SHP77 treated with DMSO at 0.1 percent for 48 hours (cell line): ENCODE measurements around the gene WASF3.

Source experiments
- DNase-seq: peaks from one replicate; lab custom pipeline; 2025; lab: John Stamatoyannopoulos, UW

Gene WASF3, protein sequence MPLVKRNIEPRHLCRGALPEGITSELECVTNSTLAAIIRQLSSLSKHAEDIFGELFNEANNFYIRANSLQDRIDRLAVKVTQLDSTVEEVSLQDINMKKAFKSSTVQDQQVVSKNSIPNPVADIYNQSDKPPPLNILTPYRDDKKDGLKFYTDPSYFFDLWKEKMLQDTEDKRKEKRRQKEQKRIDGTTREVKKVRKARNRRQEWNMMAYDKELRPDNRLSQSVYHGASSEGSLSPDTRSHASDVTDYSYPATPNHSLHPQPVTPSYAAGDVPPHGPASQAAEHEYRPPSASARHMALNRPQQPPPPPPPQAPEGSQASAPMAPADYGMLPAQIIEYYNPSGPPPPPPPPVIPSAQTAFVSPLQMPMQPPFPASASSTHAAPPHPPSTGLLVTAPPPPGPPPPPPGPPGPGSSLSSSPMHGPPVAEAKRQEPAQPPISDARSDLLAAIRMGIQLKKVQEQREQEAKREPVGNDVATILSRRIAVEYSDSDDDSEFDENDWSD

DNA sequence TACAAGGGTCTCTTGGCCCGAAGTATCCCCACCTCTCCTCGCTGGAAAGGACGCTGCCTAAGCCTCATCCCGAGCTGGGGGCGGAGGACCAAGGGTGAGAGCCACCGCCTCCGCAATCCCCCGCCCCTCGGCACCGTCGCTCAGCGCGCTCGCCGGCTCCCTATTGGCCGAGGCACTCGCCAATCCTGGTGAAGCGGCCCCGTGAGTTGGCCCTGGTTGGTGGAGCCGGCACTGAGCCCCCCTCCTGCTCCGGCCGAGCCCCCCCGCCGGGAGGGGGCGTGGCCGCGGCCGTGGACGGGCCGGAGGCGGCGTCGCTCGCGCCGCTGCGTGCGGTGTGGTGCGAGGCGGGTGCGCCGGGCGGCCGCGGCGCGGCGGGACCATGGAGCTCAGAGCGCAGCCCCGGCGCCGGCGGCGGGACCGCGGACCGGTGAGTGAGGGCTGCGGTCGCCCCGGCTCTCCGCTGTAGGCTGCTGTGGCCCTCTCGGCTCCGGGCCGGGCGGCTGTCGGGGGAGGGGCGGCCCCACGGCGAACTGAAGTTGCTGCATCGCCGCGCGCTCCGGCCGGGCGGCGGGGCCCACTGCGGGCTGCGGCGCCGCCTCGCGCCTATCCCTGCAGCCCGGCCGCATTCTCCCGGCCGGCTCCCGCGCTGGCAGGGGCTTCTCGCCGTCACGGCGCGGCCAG, at the start of gene WASF3:
Gene WASF3, plus strand, starts transcription at position 291 of the 681 bp plus-strand sequence. CDS start 84,588 bp downstream, outside the sequence.
- DNase-seq = no peak

DNA sequence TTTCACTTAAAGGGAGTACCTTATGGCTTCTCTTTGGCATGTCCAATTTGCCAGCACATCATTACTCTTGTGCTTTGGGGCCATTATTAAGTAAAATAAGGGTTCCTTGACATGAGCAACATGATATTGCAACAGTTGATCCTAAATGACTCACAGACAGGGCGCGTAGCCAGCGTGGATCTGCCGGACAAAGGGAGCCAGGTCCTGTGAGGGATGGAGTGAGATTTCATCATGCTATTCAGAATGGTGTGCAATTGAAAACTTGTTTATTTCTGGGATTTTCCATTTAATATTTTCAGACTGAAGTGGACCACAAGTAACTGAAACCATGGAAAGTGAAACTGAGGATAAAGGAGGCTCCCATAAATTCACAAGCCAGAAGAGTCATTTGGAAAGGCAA, 48.6 kb upstream of the WASF3 start:
- no peak for DNase-seq

DNA sequence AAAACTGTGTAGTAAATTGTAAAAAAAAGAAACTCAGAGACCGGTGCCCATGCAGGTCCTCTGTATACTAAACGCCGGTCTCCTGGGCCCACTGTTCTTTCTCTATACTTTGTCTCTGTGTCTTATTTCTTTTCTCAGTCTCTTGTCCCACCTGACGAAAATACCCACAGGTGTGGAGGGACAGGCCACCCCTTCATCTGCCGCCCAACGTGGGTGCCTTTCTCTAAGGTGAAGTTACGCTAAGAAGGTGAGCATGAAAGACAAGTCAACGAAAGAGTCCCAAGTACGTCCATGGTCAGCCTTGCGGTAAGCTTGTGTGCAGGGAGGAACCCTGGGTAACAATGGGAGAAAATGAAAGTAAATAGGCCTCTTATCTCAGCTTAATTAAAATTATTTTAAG, 48.0 kb upstream of the WASF3 start:
- DNase-seq = no peak

DNA sequence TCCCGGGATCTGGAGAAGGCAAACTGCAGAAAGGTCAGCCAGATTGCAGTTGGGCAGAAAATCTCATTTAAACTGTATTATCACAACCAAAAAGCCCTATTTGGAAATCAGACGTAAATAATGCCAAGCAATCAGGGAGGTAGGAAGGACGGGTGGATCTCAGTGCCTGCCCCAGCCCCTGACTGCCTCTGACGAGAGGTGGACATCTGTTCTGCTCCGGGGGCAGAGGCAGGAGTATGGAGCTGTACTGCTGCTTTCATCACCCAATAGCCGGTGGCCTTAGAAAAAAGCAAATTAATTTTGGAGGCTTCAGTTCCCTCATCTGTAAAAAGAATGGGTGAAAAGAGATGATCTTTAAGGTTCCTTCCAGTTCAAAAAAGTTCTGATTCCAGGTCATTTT, 43.6 kb upstream of the WASF3 start:
- DNase-seq = no peak

DNA sequence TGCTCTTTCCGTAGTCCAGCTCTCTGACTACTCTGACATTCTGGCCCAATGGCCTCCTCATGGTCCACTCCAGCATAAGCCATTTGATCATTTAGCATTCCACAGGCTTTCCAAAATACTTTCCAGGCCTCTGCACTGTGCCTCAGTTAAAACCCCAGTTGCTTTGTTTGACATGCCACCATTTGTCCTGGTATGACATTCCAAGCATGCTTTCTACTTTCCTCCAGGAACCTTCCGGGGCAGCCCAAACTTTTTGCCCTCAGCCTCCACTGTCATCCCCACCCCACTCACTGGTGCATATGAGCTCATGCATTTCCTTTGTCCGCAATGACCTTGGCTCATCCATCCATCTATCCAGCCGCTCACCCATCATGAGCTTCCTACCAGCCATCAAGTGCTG, 41.8 kb upstream of the WASF3 start:
- DNase-seq = no peak

DNA sequence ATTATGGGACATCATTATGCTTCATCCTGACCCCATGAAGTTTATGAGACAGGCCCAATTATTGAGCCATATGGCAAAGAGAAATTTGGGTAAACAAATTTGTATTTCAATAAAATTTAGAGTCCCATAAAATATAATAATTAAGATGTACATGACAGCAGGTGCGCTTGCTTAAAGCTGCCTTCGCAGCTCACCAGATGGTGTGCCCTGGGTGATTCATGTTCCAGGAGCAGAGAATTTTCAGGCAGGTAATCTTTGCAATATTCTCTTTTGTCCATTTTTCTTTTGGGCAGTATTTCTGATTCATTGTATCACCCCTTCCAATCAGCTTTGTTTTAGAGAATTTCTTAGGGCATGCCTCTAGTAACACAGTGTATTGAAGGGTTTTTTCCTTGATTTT, 39.5 kb upstream of the WASF3 start:
- DNase-seq = no peak

DNA sequence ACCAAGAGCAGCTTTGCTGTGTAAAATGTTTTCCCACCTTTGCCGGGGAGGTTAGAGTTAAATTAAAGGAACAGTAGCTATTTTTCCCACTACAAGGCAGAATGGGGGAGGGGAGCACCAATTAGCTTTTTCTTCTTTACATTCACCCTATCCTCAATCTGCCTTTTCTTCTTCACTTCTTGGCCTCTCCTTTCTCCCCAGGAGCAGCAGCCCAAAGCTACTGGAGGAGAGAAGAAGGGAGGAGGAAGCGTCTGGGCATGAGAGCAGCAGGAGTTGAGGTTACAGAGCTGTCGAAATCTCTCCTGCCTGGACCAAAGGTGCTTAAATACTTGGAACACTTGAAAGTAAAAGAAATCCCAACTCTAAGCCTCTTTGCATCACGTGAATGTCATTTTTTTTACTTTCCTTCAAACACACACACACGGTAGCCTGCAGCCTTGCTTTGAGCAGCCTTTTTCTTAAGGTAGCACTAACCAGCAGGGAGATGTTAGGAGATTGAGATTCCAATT, 39.0 kb upstream of the WASF3 start:
- no peak for DNase-seq

DNA sequence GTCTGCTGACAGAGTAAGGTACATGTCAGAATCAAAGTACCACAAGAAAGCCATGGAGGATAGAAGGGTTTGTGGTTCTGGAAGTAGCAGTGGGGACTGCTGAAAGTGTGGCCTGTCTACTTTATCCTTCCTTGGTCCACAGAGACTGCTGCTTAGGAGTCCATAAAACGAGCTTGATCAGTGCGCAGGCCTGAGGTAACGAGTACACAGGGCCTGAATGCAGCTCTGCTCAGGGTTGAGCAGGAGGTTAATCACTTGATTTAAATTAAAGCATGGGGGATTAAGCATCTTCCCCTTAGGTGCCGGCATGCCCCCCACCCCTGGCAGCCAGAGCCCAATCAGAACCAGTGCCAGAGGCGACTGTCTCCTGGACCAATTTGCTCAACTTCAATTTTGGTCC, 34.9 kb upstream of the WASF3 start:
- DNase-seq = no peak

DNA sequence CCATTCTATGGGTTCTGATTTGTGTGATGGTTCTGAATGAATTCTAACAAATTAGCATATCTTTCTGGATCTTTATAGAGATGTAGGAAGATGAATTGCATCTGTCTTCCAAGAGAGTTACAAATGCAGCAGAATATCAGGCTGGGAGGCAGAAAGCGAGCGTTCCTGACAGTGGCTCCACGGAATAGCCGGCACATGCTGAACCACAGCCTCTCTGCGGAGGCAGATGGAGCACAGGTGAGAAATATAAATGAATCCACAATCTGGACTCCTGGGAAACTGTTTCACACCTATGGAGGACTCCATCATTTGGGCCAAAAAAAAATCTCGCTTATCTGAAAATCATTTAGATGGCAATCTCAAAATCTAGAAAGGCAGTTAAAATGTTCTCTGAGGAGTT, 34.5 kb upstream of the WASF3 start:
- DNase-seq = no peak

DNA sequence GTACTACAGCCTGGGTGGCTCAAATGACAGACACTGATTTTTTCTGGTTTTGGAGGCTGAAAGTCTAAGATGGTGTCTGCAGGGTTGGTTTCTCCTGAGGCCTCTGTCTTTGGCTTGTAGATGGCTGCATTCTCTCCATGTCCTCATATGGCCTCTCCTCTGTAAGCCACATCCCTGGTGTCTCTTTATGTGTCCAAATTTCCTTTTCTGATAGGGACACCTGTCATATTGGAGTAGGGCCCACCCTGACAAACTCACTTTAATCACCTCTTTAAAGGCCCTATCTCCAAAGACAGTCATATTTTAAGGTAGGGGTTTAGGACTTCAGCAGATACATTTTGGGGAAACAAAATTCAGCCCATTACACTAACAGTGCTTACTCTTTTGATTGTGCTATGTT, 32.0 kb upstream of the WASF3 start:
- DNase-seq = no peak

DNA sequence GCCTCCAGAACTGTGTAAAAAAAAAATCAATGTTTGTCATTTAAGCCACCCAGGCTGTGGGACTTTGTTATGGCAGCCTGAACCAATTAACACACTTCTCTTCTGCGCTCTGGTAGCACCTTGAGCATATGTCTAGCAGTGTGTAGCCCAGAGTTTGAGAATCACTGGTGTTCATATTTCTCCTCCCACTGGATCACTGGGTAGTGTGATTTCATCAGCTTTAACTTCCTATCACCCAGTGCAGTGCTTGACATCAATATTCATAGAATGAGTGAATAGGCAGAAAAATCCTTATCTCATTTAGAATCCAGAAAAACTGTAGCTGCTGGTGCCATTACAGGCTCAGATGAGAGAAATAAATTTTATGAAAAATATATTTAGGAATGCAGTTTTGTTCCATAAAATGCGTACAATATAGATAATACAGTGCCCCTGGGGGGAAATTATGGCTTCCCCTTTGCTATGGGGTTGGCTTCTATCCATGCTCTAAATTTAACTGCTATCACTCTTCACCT, 30.7 kb upstream of the WASF3 start:
- no peak for DNase-seq

DNA sequence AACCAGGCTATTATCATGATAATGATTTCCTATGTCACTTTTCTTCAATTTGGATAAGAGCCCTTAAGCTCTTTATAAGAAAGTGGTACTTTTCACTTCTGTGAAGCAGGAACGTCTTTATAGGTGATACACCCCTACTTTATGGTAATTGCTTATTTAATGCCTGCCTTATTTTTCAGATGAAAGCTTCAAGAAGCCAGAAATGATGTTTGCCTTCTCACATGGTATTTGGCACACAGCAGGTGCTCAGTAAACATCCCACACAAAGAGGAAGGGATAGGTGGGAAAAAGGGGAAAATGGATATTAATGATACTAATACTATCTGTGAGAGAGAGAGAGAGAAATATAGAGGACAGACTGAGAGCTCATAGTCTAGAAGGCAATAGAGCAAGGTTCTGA, 29.0 kb upstream of the WASF3 start:
- no peak for DNase-seq

DNA sequence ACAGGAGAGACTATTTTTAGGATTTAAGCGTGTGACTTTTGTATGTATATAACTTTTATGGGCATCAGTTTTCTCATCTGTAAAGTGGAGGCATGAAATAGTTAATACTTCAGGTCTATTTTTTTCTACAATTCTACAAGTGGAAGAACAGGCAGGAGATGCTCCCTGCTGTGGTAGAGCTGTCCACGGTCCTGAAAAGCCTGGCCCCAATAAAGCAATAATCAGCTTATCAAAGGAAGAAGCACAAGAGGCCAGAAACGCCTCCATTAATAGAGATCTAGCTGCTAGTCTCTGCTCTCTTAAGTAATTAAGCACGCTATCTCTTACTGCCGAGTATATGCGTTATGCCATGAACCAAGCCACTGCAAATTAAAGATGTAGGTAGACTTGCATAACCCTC, 28.0 kb upstream of the WASF3 start:
- DNase-seq = no peak

DNA sequence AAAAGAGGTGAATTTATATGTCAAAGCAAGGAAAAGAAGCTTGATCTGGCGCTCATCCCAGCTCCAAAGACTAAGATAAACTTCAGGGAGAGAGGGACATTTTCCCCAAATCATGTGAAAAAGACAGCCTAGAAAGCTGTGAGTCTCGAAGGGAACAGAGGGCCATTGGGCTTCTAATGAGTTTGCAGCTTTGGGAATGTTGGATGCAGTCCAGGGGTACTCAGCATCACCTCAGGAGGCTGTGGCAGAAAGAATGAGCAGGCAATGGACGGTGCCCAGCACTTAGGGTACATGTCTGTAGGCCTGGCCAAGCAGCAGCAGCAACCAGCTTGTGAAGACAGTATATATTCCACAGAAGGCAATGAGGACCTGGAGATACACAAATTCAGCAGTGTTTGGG, 25.7 kb upstream of the WASF3 start:
- no peak for DNase-seq

DNA sequence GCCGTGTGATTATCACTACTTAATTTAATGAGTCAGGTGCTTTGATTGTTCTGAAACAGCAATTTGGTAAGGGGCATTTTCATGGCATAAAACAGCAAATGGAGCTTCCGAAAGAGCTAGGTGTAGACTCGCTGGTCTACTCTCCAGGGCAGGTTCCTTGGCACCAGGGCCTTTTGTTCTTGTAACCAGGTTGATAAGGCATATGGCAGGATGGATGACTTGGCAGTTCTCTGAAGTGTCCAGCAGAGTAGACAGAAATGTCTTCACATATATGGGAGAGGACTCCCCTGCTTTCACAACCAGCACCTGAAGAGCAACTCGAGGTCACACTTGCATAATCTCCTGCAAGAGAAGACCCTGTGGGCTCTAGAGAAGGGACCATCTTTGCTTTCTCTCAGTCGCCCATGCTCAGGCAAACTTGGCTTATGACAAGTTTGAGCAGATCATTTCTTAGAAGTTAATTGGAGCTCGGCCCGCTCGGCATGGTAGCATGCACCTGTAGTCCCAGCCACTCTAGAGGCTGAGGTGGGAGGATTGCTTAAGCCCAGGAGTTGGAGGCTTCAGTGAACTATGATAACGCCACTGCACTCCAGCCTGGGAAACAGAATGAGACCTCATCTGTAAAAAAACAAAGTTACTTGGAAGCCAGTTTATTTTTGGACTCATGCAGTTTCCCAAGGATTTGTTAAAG, 23.3 kb upstream of the WASF3 start:
- DNase-seq = no peak

DNA sequence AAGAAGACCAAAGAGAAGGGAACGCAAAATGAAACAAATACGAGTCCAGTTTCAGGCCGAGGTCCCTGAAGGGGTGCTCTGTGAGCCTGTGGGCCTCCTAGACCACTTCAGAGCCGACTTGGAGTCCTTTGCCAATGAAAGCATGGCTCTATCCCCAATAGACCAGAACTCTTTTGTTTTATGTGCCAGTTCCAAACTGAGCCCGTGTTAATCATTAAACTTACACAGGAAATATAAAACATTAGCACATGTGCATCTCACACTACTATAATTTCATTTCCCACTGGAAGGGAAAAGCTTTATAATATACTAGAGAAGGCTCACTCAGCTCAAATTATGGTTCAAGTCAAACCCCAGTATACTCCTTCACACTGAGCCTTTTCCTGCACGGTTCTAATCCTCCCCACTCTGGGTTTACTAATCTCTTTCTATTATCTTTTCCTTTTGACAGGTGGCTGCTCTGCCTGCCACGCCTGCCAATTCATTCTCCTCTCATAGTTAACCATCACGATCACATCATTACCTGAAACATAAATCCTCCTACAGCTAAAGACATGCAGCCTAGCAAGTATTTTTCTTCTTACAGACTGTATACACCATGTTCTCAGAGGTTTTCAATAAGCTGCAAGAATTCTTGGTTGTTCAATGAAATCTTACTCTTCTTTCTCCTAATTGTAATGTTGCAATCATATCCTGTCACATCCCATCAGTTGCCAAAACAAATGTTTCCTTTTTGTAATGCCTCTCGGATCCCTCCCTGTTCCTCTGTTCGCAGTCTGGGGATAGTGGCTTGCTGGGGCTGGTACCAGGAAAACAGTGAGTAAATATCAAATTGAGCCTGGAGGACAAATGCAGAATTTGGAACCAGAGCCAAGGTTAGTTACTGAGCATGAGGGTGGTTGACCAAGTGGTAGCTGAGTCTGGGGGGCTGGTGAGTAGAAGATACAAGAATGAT, 18.8 kb upstream of the WASF3 start:
- DNase-seq = no peak

DNA sequence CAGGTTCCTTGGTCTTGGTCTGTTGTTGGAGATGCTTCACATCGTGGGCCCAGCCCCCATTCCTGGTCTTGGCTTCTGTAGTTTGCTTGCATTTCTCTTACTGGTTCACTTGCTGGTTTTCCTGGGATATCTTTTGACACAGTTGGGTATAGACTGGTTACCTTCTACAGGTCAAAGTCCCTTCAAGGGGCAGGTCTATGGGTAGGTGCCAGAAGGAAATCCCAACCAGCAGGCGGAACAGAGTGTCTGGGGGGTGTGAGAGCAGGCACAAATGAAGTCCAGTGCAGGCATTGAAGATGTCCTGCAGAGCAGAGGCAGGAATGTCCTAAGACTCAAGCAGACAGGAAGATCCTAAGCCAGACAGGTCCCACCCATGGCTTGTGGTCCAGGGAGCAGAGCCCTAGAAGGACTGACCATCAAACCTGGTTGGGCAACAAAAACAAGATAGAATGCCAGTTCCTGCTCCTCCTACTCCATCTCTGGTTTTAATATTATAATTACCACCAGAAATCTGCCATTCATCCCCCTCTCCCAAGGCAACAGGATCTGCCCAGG, 17.7 kb upstream of the WASF3 start:
- no peak for DNase-seq

DNA sequence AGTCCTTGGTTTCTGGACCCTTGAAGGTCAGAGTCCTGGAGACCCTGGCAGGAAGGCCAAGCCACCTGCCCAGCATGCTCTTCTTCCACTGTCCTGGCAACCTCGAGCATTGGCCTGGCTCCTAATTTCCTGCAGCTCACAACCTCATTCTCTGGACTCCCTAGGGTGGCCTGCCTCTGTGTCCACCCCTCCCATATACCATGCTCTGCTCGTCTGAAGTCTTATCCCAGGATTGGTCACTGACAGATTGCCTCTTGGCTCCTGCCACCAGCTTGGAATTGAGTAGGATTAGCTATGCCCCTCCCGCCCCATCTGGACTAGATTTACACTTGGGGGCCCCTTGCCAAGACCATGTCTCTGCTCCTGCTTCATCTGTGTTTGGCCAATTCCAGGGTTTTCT, 17.1 kb upstream of the WASF3 start:
- no peak for DNase-seq

DNA sequence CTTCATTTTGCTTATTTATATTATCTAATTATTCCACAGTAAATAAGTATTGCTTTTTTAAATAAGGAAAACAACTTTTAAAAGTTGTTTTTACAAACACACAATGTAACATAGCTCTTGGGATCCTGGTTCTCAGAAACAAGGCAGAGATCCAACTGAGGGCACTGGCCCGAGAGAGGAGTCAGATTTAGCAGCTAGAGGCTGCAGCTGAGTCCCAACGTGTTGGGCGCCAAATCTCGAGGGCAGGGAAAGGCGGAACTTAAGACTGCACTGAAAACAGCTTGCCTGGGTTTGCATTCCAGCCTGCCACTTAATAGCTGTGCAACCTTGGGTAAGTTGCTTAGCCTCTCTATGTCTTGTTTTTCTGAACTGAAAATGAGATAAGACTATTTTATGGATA, 16.4 kb upstream of the WASF3 start:
- DNase-seq = no peak

DNA sequence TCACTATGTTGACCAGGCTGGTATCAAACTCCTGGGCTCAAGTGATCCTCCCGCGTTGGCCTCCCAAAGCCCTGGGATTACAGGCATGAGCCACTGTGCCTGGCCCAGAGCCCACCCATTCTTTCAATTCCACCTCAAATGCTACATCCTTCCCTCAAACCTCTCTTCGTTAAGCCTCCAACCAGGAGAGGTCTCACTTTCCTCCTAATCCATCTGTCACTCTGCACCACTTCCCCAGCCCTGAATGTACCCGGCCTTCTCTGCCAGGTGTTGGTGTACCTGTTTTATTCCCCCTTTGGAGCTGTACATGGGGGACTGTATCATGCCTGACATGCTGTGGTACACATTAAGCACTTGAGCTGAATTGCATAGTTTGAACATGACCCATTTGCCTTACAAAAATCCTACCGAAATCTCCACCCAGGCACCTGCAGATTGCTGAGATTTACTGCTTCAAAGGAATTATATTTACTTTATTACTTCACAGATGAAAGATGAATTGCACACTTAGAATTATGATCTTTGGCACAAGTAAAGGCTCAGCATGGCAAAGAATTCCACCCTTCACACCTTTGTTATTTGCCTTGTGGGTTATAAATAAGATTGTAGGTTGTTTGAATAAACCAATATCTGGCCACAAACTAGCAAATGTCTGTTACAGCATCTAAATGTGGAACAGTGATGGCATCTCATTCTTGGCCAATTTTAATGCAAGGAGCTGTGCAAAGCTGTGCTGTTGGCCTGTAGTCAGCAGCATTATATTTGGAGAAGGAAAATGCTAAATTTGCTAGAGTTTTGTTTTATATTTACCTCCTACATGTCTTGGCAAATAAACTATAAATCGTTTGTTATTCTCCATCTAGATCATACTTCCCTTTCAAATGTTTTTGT, 15.6 kb upstream of the WASF3 start:
- DNase-seq = no peak
